GM19023 (cell line): ENCODE measurements around the gene LRRC8C.

ENCODE experiments used
- ATAC-seq: cut with Tn5 transposase; IDR thresholded peaks from one replicate; pipeline ENCODE4 v1.9.1; 2021; ENCODE audit warnings: mild to moderate bottlenecking, moderate library complexity; ENCODE audit not compliant: unreplicated experiment

Gene LRRC8C

GRCh38 chr1:89670163-89670562 lies 37.2 kb downstream of the LRRC8C start:
- ATAC-seq, result peak; percentile 99

- no peak for ATAC-seq
Observed at GRCh38 chr1:89670711-89671110, 37.8 kb downstream of the LRRC8C start.

GRCh38 chr1:89671775-89672488 lies 39.0 kb downstream of the LRRC8C start:
- no peak for ATAC-seq

- no peak for ATAC-seq
Observed at GRCh38 chr1:89672489-89673183, 39.7 kb downstream of the LRRC8C start.

- ATAC-seq, result no peak
Observed at GRCh38 chr1:89673251-89673650, 40.3 kb downstream of the LRRC8C start.

DNA sequence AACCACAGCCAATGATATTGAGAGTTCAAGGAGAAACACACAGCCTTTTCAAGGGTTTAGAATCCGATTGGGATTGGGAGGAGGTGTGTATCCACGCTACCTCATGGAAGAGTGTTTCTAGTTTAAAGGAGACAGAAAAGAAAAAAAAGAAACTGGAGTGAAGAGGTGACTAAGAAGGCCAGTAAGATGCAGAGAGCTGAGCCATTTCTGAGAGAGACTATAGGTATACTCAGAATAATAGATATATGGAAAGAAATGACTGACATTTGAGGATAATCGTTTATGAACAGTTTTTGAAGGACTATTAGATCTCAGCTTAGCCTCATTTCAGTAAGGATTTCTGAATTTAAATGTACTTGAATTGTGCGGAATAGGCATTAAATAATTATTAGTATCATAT lies 42.8 kb downstream of the LRRC8C start:
- ATAC-seq, result no peak

GRCh38 chr1:89681045-89681729 lies 48.3 kb downstream of the LRRC8C start:
- no peak for ATAC-seq

DNA sequence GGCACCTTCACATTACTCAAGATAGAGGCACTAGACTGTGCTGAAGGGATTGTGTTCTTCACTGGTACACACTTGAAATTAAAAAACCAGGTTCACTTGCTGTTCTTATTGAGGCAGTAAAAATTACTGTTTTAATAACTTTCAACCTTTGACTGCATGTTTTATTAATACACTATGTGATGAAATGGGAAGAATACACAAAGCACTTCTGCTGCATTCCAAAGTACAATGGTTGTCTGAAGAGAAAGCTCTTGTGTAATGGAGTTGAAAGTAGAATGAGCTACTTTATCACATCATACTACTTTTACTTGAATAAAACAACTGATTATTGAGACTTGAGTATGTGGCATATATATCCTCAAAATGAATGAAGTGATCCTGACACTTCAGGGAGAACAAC lies 49.7 kb downstream of the LRRC8C start:
- no peak for ATAC-seq

GRCh38 chr1:89685461-89685860 lies 52.5 kb downstream of the LRRC8C start:
- no peak for ATAC-seq

- no peak for ATAC-seq
Observed at GRCh38 chr1:89686520-89686919, 53.6 kb downstream of the LRRC8C start.

DNA sequence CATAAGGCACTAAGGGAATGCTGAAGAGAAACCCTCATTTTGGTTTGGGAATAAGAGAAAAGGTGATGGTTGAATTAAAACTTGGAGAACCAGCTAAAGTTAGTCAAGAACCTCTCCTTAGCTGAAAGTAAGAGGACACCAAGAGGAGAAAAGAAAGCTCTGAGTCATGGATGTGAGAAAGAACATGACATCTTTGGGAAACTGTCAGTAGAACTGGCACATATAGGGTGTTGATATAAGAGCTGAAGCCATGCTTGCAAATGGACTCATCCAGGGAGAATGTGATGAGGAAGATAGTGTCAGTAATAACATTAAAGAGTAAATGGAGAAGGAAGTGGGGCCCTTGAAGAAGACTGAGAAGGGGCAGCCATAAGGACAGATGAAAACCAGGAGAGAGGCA lies 54.3 kb downstream of the LRRC8C start:
- no peak for ATAC-seq

DNA sequence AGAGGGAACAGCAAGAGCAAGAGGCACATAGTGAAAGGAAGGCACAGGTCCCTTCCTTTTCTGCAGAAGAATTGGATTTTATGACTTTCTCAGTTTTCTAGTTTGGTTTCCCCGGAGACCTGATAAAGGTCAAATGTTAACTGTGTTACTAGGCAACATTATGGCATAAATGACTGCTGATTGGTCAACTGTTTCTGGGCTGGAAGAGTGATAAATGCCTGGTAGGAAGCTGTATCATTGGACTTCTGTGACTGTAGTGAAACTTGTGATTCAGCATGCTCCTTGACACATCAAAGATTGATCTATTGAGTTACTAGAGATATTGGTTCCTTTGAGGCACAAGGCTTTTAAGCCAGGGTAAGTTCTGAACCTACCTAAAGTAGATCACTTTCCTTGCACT lies 55.7 kb downstream of the LRRC8C start:
- no peak for ATAC-seq

- no peak for ATAC-seq
Observed at GRCh38 chr1:89689234-89689633, 56.3 kb downstream of the LRRC8C start.

- ATAC-seq, result no peak
Observed at GRCh38 chr1:89690595-89690994, 57.7 kb downstream of the LRRC8C start.

GRCh38 chr1:89692601-89693521 lies 59.9 kb downstream of the LRRC8C start:
- no peak for ATAC-seq

GRCh38 chr1:89695847-89696246 lies 62.9 kb downstream of the LRRC8C start:
- ATAC-seq, result no peak

DNA sequence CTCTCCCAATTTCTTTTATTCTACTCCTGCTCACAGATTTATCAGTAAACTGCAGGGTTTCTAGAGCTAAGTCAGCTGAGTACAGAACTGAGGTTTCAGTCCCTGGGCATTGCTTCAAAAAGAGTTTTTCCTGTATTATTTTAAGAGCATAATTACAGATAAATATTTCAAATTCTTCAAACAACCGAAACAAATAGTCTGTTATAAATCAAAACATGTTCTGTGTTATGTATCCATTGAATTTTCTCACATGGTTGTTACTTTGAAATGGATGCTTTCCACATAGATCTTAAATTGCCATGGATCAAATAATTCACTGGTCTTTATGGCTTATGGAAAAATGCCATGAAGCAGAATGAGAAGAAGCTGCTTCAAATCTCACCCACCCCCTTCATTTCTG lies 64.5 kb downstream of the LRRC8C start:
- no peak for ATAC-seq

- ATAC-seq, result no peak
Observed at GRCh38 chr1:89698020-89698560, 65.2 kb downstream of the LRRC8C start.

GRCh38 chr1:89698624-89699023 lies 65.7 kb downstream of the LRRC8C start:
- ATAC-seq, result no peak

DNA sequence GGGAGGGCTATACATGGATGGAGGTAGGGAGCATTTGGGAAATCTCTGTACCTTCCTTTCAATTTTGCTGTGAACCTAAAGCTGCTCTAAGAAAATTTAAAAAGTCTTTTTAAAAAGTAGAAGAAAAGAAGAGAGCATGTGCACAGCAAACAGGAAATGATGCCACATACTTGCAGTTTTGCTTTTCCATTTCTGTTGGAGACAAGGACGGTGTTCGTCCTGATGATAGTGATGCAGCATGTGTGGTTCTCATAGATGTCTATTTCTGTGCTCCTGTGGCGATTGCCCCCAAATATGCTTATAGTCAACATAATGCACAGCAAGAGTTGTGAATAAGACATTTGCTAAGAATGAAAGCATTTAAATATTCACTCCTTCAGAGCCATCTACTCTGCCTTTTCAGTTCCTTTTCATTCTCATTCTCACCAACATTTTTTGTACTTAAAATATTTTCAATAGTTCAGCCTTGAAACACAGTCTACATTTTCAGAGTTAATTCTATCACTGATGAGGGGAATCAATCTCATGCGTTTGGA lies 66.6 kb downstream of the LRRC8C start:
- ATAC-seq, result no peak
